Gastrocnemius medialis (tissue), 4 donors: ENCODE measurements around the gene AFDN. TPM values are rescaled to one million over a fixed set of nuclear protein-coding genes. Genes with fewer than 3 reads are reported as not detected.

ENCODE experiments used
- ATAC-seq, 2 donors: fragments of 150-250 bp; one replicate each; pipeline ENCODE4 v1.9.1; 2016
- DNase-seq, 2 donors: peaks; one replicate each; pipeline ENCODE4 v3.0.0-alpha.2; 2019
- H3K27ac ChIP-seq, 4 donors: fragments of 200-600 bp; sonication (generic); 1 replicate in 1 of 4; 2 replicates in 3 of 4; pipeline ENCODE4 v1.5.1; 2016 to 2018; ENCODE audit warnings: mild to moderate bottlenecking in 2 of 4, moderate library complexity in 1 of 4
- H3K27me3 ChIP-seq, 3 donors: fragments of 200-600 bp; sonication (generic) in 2 of 3; 1 replicate in 1 of 3; 2 replicates in 2 of 3; pipeline versions ENCODE4 v1.5.1 to v1.6.0; 2016 to 2019; ENCODE audit warnings: mild to moderate bottlenecking in 1 of 3, moderate library complexity in 1 of 3
- H3K36me3 ChIP-seq, 2 donors: fragments of 200-600 bp; sonication (generic) in 1 of 2; one replicate each; pipeline ENCODE4 v1.5.1; 2017 to 2018
- H3K4me1 ChIP-seq, 2 donors: fragments of 200-600 bp; sonication (generic) in 1 of 2; one replicate each; pipeline ENCODE4 v1.5.1; 2016 to 2017; ENCODE audit warnings: mild to moderate bottlenecking in 2 of 2
- H3K4me3 ChIP-seq, 4 donors: fragments of 200-600 bp; sonication (generic) in 3 of 4; 1 replicate in 1 of 4; 2 replicates in 3 of 4; pipeline ENCODE4 v1.5.1; 2016 to 2019; ENCODE audit warnings: mild to moderate bottlenecking in 2 of 4
- H3K9me3 ChIP-seq, 3 donors: fragments of 200-600 bp; sonication (generic) in 2 of 3; 1 replicate in 1 of 3; 2 replicates in 2 of 3; pipeline ENCODE4 v1.5.1; 2016 to 2019
- POLR2A ChIP-seq, 2 donors: fragments of 450-650 bp; IDR thresholded peaks; one replicate each; pipeline ENCODE4 v1.6.1; 2017; ENCODE audit warnings: antibody characterized with exemption in 2 of 2, mild to moderate bottlenecking in 2 of 2, moderate library complexity in 2 of 2
- in situ Hi-C, 4 donors: fragments of 200-750 bp; cut with MboI; loops; one replicate each; pipeline versions ENCODE4 v1.15.0 to v1.8.0; 2017; ENCODE audit warnings: low sequenced_read_pairs in 4 of 4
- intact Hi-C: fragments of 100-400 bp; cut with DNase I; formaldehyde crosslinking; loops from one replicate; pipeline ENCODE4 v1.15.1; 2023; ENCODE audit warnings: low total_unique reads
- total RNA-seq, 4 donors: library from RNA; depleted of rRNA; stranded (reverse); fragments of >200 nt; gene quantifications; one replicate each; pipeline versions ENCODE4 v1.1.0 to v1.2.3, GENCODE V29; 2016
- TF ChIP-seq, protein P1 (sequence below), 5 experiments: fragments of 450-650 bp in 3 of 5; fragments of 200-600 bp in 2 of 5; sonication (generic) in 2 of 5; IDR thresholded peaks in 4 of 5; conservative IDR thresholded peaks in 1 of 5; 1 replicate in 4 of 5; 2 replicates in 1 of 5; pipeline ENCODE4 v1.5.1; 2016 to 2019; ENCODE audit warnings: antibody characterized with exemption in 5 of 5, mild to moderate bottlenecking in 3 of 5, moderate library complexity in 3 of 5

AFDN gene
- total RNA-seq, 4 donors from 2014 or later = 22.2 to 66.0 (median 30.0) TPM

DNA sequence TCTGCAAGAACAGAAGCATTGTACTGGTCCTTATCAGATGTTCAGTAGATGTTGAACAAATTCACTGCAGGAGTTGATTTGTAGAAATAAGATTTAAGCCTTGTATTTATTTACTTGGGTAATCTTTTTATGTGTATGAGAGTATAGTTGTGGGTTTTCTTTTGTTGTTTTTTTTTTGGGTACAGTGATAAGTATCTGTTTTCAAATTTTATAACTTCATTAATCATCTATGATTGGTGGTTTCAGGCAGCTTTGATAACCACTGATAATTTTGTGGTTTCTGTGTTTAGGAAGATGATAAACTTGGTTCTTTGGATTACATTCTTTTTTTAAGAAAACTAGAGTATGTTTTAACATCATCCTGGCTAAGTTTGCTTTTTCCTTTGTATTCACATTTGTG, 2.8 kb downstream of the AFDN start:
- intact Hi-C loops = loop anchor here (10.0 kb wide), 2 partner anchors 75 to 345 kb away; no protein-coding TSS in a partner anchor
- Histone ChIP-seq H3K27me3 (no peaks in the 10 kb centered on the region), H3K4me3 (no peak overlapping the region), H3K36me3 (no peaks in the 10 kb centered on the region), H3K9me3 (no peaks in the 10 kb centered on the region), H3K4me1 (peaks cover 27 to 28% of the 10 kb centered on the region in 2 donors), H3K27ac (no peak overlapping the region)
- no peak for TF ChIP-seq POLR2A (IDR thresholded peaks at IDR 0.05)
- TF ChIP-seq, protein P1, sequence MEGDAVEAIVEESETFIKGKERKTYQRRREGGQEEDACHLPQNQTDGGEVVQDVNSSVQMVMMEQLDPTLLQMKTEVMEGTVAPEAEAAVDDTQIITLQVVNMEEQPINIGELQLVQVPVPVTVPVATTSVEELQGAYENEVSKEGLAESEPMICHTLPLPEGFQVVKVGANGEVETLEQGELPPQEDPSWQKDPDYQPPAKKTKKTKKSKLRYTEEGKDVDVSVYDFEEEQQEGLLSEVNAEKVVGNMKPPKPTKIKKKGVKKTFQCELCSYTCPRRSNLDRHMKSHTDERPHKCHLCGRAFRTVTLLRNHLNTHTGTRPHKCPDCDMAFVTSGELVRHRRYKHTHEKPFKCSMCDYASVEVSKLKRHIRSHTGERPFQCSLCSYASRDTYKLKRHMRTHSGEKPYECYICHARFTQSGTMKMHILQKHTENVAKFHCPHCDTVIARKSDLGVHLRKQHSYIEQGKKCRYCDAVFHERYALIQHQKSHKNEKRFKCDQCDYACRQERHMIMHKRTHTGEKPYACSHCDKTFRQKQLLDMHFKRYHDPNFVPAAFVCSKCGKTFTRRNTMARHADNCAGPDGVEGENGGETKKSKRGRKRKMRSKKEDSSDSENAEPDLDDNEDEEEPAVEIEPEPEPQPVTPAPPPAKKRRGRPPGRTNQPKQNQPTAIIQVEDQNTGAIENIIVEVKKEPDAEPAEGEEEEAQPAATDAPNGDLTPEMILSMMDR (IDR thresholded peaks at IDR 0.05 in 4 of 5, conservative IDR thresholded peaks at IDR 0.05 in 1 of 5) = no peak
- ATAC-seq = no peak
- in situ Hi-C loops = no loop called here
- DNase-seq = no peak

DNA sequence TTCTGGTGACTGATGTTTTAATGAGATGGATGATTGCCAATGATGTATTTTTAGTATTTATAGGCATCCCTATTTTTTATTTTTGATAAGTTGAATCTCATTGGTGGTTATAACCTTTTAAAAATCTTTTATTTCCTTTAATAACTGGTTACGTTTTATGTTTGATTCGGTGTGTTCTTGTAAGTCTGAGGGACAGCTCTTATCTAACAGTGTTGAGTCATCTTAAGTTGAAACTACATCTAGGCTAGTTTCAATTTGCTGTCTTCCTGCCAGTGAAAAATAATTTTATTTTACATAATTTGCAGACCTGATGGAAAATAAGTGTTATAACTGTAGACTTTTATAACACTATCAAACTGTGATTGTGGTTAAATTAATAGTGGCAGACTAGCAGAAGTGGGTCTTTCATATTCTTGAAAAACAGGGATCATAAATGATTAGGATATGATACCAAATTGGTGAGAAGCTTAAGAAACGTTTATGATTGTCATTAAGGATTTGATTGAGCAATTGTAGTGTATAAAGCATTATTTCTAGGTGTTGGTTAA, 4.6 kb downstream of the AFDN start:
- DNase-seq (no peak), ATAC-seq (no peak)
- intact Hi-C loops = no loop called here
- H3K36me3 ChIP-seq = no peaks in the 10 kb centered on the region
- TF ChIP-seq POLR2A (IDR thresholded peaks at IDR 0.05) = no peak
- TF ChIP-seq, protein P1 (IDR thresholded peaks at IDR 0.05 in 4 of 5, conservative IDR thresholded peaks at IDR 0.05 in 1 of 5) = no peak
- in situ Hi-C loops = no loop called here
- H3K9me3 ChIP-seq = no peaks in the 10 kb centered on the region
- no peak overlapping the region for H3K27ac ChIP-seq
- H3K4me3 ChIP-seq = no peak overlapping the region
- no peaks in the 10 kb centered on the region for H3K27me3 ChIP-seq
- peaks cover 17 to 22% of the 10 kb centered on the region in 2 donors for H3K4me1 ChIP-seq

DNA sequence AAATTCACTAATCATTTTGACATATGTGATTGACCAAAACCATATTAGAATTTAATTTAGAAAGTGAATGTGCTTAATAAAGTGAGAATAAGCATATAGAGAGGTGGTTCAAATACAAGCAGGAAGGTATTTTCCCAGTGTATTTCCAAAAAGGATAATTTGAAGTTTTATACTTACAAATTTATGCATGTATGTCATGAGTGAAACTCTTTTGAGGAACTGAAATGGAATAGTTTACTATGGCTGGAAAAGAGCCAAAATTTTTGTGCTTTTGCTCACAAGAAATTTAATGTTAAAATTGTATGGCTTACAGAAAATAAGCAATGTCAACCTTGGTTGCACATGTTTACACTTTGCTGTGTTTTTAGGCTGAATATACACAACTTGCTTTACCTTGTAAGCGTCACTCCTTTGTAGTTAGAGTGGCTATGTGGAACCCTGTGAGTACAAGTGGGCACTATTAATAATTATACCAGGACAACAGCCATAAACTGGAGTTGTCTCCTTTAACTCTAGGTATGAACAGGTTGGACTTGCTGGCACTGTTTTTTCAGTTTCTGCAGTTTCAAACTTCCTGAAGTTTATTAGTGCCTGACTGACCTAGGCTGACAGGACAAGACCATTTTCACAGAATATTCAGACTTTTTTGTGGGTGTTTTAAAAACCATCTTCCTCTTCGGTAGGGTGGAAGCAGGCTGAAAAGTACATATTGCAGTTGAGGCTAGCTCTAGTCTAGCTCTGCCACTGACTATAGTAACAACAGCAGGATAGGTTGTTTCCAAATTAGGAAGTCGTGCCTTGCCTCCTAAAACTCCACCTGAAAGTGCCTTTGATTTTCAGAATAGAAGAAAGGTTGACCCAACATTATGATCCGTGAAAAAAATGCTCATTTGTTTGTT, 6.0 kb downstream of the AFDN start:
- H3K27me3 ChIP-seq = no peaks in the 10 kb centered on the region
- TF ChIP-seq, protein P1 (IDR thresholded peaks at IDR 0.05 in 4 of 5, conservative IDR thresholded peaks at IDR 0.05 in 1 of 5) = no peak
- TF ChIP-seq POLR2A (IDR thresholded peaks at IDR 0.05) = no peak
- peaks cover 14 to 22% of the 10 kb centered on the region in 2 donors for H3K4me1 ChIP-seq
- H3K27ac ChIP-seq = no peak overlapping the region
- ATAC-seq (no peak), DNase-seq (no peak)
- H3K36me3 ChIP-seq = no peaks in the 10 kb centered on the region
- no peaks in the 10 kb centered on the region for H3K9me3 ChIP-seq
- intact Hi-C loops (no loop called here), in situ Hi-C loops (no loop called here)
- no peak overlapping the region for H3K4me3 ChIP-seq

DNA sequence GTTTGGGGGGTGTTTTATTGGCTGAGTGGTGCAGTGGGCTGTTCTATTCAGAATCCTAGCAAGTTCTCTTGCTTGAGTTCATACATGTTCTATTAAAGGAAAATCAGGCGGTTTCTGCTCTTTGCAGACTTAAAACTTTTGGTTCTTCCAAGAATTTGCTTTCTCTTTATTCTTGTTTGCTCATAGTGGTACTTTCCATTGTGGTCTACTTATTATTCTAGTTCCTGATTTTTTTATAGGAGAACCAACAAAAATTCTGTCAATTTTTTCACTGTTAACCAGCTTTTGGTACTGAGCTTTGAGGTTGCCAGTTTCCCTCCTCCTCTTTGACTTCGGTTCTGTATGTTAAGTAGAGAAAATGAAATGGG, 6.7 kb downstream of the AFDN start:
- DNase-seq (no peak), ATAC-seq (no peak)
- no peaks in the 10 kb centered on the region for H3K36me3 ChIP-seq
- H3K27ac ChIP-seq = no peak overlapping the region
- intact Hi-C loops (no loop called here), in situ Hi-C loops (no loop called here)
- no peaks in the 10 kb centered on the region for H3K9me3 ChIP-seq
- no peak overlapping the region for H3K4me3 ChIP-seq
- no peaks in the 10 kb centered on the region for H3K27me3 ChIP-seq
- TF ChIP-seq, protein P1 (IDR thresholded peaks at IDR 0.05 in 4 of 5, conservative IDR thresholded peaks at IDR 0.05 in 1 of 5) = no peak
- TF ChIP-seq POLR2A (IDR thresholded peaks at IDR 0.05) = no peak
- H3K4me1 ChIP-seq = peaks cover 8 to 15% of the 10 kb centered on the region in 2 donors
